KMS-11 (cell line): ENCODE data around the gene ARHGAP28.

Experiments
- H2AFZ ChIP-seq: fragments of 200-600 bp; sonication (generic); 2 replicates; pipeline ENCODE4 v1.6.1; 2016; ENCODE audit warnings: antibody characterized with exemption, mixed run types, low read depth
- H3K27ac ChIP-seq: fragments of 200-600 bp; sonication (generic); 2 replicates; pipeline ENCODE4 v1.6.1; 2016; ENCODE audit warnings: mild to moderate bottlenecking, mixed run types
- H3K27me3 ChIP-seq: fragments of 200-600 bp; sonication (generic); 2 replicates; pipeline ENCODE4 v1.6.1; 2017; ENCODE audit warnings: mild to moderate bottlenecking, low read depth, mixed run types, moderate library complexity; ENCODE audit not compliant: insufficient read depth
- H3K36me3 ChIP-seq: fragments of 200-600 bp; sonication (generic); 2 replicates; pipeline ENCODE4 v1.6.1; 2017; ENCODE audit warnings: mild to moderate bottlenecking, mixed run types; ENCODE audit not compliant: insufficient read depth
- H3K4me1 ChIP-seq: fragments of 200-600 bp; sonication (generic); 2 replicates; pipeline ENCODE4 v1.6.1; 2016; ENCODE audit warnings: mild to moderate bottlenecking, low read depth, mixed run types; ENCODE audit not compliant: poor library complexity, severe bottlenecking
- H3K4me2 ChIP-seq: fragments of 200-600 bp; sonication (generic); 2 replicates; pipeline ENCODE4 v1.7.0; 2016; ENCODE audit warnings: mild to moderate bottlenecking, mixed run types
- H3K4me3 ChIP-seq: fragments of 200-600 bp; sonication (generic); IDR thresholded peaks from 2 replicates; pipeline ENCODE4 v1.6.1; 2017; ENCODE audit warnings: low read depth, low read length, mixed read lengths; ENCODE audit not compliant: insufficient read depth
- H3K79me2 ChIP-seq: fragments of 200-600 bp; sonication (generic); 2 replicates; pipeline ENCODE4 v1.6.1; 2016; ENCODE audit warnings: low read depth, mixed run types; ENCODE audit not compliant: insufficient read depth
- H3K9ac ChIP-seq: fragments of 200-600 bp; sonication (generic); 2 replicates; pipeline ENCODE4 v1.6.1; 2016; ENCODE audit warnings: mild to moderate bottlenecking, mixed run types
- H4K20me1 ChIP-seq: fragments of 200-600 bp; sonication (generic); 2 replicates; pipeline ENCODE4 v1.6.1; 2016; ENCODE audit warnings: mild to moderate bottlenecking, mixed run types; ENCODE audit not compliant: insufficient read depth
- TF ChIP-seq, protein P1 (sequence below): fragments of 200-600 bp; sonication (generic); conservative IDR thresholded peaks from 2 replicates; pipeline ENCODE4 v1.6.1; 2017; ENCODE audit warnings: low read depth, mild to moderate bottlenecking, antibody characterized with exemption, low read length, moderate library complexity, mixed read lengths

Gene ARHGAP28

DNA sequence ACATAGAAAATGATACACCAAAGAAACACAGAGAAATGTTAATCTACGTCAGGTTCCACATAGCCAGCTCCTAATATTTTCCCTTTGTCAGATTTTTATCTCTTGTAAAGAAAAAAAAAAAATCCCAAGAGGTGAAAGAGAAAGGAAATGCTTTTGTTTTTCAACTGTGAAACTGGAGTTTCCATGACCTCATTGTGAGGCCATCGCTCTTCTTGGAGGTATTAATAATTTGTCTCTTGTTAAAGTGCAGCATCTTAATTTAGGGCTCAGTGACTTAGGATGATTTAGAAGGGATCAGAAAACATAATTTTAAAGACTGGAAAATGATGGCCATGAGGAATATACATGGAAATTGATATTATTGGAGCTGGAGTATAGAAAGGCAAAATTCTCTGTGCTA, 21.7 kb downstream of the ARHGAP28 start:
- Histone ChIP-seq H3K27me3 (no peaks in the 10 kb centered on the region), H3K9ac (no peak overlapping the region), H4K20me1 (no peaks in the 10 kb centered on the region), H2AFZ (no peak overlapping the region), H3K27ac (no peak overlapping the region), H3K4me1 (no peaks in the 10 kb centered on the region), H3K79me2 (no peaks in the 10 kb centered on the region), H3K4me3 (no peak overlapping the region), H3K4me2 (no peak overlapping the region), H3K36me3 (no peaks in the 10 kb centered on the region)
- TF ChIP-seq, protein P1, sequence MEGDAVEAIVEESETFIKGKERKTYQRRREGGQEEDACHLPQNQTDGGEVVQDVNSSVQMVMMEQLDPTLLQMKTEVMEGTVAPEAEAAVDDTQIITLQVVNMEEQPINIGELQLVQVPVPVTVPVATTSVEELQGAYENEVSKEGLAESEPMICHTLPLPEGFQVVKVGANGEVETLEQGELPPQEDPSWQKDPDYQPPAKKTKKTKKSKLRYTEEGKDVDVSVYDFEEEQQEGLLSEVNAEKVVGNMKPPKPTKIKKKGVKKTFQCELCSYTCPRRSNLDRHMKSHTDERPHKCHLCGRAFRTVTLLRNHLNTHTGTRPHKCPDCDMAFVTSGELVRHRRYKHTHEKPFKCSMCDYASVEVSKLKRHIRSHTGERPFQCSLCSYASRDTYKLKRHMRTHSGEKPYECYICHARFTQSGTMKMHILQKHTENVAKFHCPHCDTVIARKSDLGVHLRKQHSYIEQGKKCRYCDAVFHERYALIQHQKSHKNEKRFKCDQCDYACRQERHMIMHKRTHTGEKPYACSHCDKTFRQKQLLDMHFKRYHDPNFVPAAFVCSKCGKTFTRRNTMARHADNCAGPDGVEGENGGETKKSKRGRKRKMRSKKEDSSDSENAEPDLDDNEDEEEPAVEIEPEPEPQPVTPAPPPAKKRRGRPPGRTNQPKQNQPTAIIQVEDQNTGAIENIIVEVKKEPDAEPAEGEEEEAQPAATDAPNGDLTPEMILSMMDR = no peak

DNA sequence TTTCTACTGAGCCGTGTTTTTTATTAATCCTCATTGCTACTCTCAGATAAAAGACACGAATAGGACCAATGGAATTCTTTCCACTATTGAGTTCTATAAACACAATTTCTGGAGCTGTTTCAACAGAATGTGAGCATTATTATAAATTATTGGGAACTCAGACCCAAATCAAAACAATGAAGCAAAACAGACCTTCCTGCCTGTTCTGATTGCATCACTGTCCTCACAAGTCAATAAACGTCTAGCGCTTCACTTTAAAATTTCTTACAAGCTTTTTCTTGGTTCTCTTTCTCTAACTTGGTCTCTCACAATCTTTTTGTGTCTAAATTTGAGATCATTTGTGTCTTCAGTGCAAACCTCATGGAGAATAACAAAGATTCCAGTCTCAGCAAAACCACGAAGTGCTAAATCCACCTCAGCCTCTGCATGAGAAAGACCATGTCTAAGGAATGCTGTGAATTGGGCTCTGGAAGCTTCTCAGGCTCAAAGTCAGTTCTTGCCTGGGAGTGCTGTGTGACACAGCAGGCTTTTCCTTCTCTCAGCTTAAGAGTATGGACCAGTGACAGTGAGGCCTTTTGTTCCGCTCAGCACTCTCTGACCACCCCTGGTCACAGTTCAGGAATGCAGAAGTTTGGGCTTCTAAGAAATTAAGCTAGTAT, 22.8 kb downstream of the ARHGAP28 start:
- Histone ChIP-seq H3K9ac (no peak overlapping the region), H3K27ac (no peak overlapping the region), H3K4me3 (no peak overlapping the region), H3K36me3 (no peaks in the 10 kb centered on the region), H3K4me1 (no peaks in the 10 kb centered on the region), H3K79me2 (no peaks in the 10 kb centered on the region), H4K20me1 (no peaks in the 10 kb centered on the region), H2AFZ (no peak overlapping the region), H3K27me3 (no peaks in the 10 kb centered on the region), H3K4me2 (no peak overlapping the region)
- TF ChIP-seq, protein P1 = no peak

DNA sequence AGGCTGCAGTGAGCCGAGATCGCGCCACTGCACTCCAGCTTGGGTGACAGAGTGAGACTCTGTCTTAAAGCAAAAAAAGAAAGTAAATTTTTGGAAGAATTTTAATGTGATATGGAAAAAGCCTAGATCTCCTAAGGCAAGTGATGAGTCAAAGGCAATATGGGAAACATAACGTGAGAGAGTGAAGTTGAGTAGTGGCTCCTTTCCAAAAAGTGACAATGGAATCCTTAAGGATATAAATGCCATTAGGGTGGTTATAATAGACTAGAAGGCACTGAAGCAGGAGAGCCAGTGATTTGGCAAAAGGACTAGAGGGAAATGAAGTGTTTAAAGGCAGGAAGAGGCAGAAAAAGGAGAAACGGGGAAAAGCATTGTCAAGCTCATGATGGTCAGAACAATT, 25.6 kb downstream of the ARHGAP28 start:
- no peak overlapping the region for H3K4me3 ChIP-seq
- H3K79me2 ChIP-seq = no peaks in the 10 kb centered on the region
- H4K20me1 ChIP-seq = no peaks in the 10 kb centered on the region
- H3K9ac ChIP-seq = no peak overlapping the region
- H2AFZ ChIP-seq = no peak overlapping the region
- no peak overlapping the region for H3K4me2 ChIP-seq
- H3K4me1 ChIP-seq = peaks cover 11% of the 10 kb centered on the region
- no peaks in the 10 kb centered on the region for H3K27me3 ChIP-seq
- no peaks in the 10 kb centered on the region for H3K36me3 ChIP-seq
- TF ChIP-seq, protein P1 = no peak
- no peak overlapping the region for H3K27ac ChIP-seq

DNA sequence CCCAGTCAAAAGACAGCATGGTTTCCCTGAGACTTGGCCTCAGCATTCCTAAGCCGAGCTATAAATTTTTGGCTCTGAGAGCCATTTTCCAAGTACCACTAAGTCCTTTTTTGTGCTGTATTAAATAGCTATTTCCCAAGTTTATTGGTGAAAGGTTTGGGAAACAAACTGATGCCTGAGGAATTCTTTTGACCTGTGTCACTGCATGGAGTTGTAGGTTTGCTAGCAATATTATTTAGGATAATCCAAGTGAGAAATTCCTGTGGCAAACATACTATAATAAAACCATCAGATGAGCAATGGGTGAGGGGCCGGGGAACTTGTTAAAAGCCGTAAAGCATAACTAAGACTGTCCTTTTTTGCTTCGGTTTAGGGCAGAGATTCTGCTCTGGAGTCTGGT, 28.4 kb downstream of the ARHGAP28 start:
- H3K4me1 ChIP-seq = peaks cover 13% of the 10 kb centered on the region
- no peaks in the 10 kb centered on the region for H4K20me1 ChIP-seq
- TF ChIP-seq, protein P1 = no peak
- H3K79me2 ChIP-seq = no peaks in the 10 kb centered on the region
- H3K4me3 ChIP-seq = no peak overlapping the region
- no peak overlapping the region for H3K9ac ChIP-seq
- no peak overlapping the region for H3K4me2 ChIP-seq
- no peaks in the 10 kb centered on the region for H3K27me3 ChIP-seq
- H3K27ac ChIP-seq = no peak overlapping the region
- H3K36me3 ChIP-seq = no peaks in the 10 kb centered on the region
- no peak overlapping the region for H2AFZ ChIP-seq
